NCI-H1105 (cell line): ENCODE measurements around the gene CFAP54.
"Not testable (repeated sequence)": the region's sequence is repeated elsewhere in the genome, so short reads cannot be mapped to it uniquely, and the experiment has no call there.

Experiments used
- DNase-seq: peaks from one replicate; lab custom pipeline; 2025; lab: John Stamatoyannopoulos, UW

The CFAP54 gene

DNA sequence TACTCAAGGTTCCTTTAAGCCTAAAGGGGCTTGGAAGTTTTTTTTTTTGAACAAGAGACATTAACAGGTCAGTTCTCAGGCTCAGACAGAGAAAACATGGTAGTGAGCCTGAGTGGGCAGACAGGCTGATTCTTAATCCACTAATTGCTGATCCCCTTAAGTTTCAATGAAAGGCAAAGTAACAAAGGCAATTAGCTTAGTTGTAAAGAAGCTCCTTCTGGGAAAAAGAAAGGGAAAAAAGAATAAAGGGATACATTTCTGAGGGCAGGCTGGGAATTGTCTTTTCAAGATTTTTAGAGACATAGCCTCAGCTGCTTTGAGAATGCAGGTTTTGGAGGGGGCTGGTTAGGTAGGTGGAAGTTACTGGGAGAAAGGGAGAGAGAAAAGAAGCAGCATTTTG is 133.8 kb downstream of the CFAP54 start:
- DNase-seq = no peak

DNA sequence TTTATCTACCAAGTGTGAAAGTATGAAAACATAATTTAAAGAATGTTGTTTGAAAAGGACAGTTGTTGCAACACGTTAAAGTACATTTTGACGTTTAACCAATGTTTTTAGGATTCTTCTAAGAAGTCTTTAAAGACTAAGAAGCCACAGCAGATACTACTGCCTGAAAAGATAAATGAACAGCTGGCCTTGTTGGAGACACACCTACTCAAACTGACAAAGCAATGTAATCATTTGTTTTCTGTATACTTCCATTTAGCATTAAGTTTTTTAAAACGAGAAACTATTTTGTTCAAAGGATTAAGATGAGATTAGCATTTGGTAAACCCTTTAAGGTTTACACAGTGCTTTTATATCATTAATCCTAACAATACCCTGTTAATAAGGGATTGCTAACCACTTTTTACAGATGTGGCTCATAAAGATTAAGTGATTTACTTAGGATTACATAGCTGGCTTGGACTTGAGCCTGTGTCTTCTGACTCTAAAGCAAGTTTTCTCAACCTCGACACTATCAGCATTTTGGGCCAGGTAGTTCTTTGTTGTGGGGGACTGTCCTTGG is 134.4 kb downstream of the CFAP54 start:
- no peak for DNase-seq

DNA sequence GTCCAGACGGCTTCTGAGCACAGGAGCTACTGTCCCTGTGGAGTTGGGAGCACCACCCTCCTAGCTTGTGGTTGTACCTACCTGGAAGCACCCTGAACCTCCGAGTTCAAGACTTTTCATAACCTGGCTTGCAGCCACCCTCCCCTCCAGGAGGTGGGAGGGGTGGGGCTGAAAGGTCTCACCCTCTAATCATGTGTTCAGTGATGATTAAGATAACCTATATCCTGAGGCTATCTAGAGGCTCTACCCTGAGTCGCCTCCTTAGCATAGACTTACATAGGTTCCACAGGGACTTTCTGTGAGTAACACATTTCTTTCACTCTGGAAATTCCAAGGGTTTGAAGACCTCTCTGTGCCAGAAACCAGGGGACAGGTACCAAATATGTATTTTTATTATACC is 146.5 kb downstream of the CFAP54 start:
- no peak for DNase-seq

DNA sequence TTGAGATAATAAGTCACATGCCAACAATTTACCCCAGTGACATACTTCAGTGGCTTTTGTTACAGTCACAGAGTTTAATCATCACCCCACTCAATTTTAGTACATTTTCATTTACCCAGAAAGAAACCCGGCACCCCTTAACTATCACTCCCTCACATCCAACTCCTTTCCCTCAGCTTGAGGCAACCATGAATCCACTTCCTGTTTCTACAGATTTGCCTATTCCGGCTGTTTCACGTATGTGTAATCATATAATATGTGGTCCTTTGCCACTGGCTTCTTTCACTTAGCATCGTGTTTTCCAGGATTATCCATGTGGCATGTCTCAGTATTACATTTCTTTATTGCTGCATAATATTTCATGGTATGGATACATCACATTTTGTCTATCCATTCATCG is 147.5 kb downstream of the CFAP54 start:
- no peak for DNase-seq

DNA sequence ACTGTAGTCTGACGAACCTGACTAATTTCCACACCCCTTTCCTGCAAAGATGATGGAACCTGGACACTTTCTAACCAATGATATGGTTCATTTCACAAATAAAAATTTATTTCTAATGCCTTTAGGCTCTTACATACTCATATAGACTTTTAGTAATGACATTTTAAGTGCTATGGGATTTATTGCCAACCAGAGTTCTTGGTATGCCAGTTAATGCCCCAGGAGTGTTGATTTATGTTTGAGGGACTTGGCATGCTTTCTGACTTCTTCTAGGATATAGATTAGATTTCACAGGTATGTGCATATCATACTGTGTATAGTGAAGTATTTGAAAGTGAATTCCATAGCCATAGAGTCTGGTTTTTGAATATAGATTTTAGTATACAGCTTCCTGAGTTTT is 159.5 kb downstream of the CFAP54 start:
- no peak for DNase-seq

DNA sequence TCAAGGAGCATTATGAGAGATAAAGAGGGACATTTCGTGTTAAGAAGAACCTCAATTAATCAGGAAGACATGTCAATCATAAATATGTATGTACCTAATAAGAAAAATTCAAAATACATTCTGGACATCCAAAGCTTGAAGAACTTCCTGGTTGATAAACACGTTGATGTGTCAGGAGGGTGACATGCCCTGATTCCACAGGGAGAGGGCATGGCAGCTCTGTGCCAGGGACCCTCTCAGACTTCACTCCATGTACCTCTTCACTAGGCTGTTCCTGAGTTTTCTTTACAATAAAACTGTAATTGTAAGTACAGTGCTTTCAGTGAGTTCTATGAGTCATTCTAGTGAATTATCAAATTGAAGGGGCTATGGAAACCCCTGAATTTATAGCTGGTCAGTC is 163.5 kb downstream of the CFAP54 start:
- no peak for DNase-seq

DNA sequence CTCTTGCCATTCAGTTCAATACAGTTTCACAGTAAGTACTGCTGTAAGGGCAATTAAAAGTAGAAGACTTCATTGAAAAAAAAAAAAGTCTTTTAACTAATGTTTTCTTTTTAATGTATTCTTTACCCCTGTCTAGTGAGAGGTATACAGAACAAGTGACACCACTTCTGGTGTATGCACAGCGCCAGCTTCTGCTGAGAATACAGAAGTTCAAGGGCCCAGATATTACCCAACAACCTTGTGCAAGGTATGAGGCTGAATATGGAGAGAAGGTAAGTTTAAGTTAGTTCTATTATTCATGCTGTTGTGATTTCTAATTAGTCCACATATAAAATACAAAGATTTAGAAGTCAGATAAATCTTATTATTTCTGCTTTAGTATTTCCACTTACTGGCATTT is 168.7 kb downstream of the CFAP54 start:
- DNase-seq = no peak

DNA sequence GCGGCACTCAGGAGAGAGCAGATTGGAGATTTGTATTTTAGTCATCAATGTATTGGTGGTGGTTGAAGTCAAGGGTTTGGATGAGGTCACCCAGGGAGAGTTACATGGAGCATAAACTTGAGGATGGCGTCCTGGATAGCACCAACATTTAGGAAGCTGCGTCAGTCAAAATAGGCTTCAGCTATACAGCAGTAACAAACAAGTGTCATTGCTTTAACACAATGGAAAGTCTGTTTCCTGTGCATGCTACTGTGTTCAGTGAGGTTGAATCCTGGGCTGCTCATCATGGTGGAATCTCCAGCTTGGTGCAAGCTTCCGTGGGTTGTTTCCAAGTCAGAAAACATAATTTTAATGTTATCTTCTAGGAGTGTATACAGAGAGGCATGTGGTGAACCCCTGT is 180.4 kb downstream of the CFAP54 start:
- no peak for DNase-seq

DNA sequence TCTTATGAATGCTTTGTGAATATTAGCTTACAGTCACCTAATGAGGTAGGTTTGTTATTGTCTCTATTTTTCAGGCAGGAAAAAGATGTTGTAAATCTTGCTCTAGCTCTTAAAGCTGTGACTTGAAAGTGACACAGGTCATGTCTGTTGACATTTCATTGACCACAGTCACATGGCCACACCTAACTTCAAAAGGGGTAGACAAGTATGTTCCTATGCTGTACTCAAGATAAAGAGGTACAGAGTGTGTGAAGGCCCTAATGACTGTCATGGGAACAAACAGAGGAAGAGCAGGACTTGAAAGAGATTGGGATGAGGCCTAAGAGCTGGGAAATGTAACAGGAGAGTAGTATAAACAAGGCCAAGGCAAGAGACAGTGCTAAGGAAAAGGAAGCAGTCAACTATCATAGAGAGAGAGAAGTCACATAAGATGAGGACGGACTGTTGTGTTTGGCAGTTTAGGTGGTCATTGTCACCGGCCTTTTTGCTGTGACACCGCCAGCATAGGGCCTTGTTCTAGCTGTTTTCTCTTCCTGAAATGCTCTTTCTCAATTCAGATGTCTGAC is 181.0 kb downstream of the CFAP54 start:
- no peak for DNase-seq

DNA sequence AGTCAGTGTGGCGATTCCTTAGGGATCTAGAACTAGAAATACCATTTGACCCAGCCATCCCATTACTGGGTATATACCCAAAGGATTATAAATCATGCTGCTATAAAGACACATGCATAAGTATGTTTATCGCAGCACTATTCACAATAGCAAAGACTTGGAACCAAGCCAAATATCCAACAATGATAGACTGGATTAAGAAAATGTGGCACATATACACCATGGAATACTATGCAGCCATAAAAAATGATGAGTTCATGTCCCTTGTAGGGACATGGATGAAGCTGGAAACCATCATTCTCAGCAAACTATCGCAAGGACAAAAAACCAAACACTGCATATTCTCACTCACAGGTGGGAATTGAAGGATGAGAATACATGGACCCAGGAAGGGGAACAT is 186.1 kb downstream of the CFAP54 start:
- not testable (repeated sequence) for DNase-seq

DNA sequence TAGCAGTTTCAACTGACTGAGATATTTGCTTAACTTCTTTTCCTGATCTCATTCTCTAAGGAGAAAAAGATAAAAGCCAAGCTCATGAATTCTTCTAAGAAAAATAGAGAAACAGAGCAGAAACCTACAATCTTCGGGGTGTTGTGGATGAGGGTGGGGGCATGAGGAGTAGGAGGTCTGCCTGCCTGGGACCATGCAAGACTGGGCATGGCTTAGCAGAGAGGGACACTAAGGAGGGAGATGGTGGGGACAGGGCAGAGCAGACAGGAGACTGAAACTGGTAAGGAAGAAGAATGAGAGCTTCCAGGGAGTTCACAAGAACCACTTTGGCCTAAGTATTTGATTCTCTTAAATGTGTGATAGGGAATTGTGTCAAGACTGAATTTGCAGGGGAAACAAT is 188.0 kb downstream of the CFAP54 start:
- DNase-seq = no peak

DNA sequence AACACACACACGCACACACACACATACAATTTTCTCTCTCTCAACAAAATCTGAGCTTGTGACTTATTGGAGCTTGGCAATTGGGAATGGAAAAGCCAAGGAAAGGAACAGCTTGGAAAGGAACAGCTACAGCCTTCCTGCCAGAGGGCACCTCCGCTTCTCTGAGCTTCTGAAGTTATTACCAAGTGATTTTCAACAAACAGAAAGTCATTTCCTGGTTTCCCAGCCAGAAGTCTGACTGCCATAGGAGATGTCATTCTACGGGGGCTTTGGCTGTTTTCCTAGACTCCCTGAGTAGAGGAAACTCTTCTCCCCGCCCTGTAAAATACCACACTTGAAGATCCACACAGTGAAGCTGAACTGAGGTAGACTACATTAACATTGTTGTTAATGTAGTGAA is 198.3 kb downstream of the CFAP54 start:
- DNase-seq = no peak

DNA sequence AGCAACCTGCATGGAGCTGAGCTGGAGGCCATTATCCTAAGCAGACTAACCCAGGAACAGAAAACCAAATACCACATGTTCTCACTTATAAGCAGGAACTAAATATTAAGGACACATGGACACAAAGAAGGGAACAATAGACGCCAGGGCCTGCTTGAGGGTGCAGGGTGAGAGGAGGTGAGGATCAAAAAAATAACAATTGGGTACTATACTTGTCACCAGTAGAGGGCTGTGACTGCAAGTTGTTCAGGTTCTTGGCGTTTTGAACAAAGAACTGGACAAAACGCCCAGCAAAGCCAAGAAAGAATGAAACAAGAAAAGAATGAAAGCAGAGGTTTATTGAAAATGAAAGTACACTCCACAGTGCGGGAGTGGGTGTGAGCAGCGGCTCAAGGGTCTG is 209.1 kb downstream of the CFAP54 start:
- no peak for DNase-seq

DNA sequence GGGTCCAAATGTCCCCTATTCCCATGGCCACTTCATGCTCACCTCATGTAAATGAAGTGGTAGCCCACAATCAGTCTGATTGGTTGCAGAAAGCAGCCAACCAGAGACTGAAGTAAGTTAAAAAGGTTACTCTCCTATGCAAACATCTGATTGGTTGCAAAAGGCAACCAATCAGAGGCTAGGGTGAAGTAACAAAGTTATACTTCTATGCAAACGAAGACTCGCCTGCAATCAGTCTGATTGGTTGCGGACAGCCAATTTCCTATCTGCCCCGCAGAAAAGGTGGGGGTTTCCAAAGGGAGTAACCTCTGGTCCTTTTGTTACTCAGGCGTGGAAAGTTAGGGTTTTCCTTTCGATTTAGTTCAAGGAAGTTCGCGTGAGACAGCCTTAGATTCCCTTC is 209.6 kb downstream of the CFAP54 start:
- DNase-seq = no peak

DNA sequence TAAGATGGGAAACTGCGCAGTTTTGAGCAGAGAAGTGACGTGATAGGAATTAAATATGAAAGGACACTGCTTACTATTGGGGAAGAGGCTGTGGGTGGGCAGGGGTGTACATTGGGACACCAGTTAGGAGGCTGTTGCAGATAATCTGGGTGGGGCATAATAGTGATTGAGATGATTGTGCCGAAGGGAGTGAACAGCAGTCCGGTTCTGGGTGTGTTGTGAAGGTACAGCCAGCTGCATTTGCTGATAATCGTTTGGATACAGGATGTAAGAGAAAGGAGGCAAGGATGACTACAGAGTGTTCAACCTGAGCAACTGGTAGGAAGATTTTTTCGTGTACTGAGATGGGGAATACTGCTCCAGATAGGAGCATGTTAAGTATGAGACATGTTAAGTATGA is 212.5 kb downstream of the CFAP54 start:
- no peak for DNase-seq

DNA sequence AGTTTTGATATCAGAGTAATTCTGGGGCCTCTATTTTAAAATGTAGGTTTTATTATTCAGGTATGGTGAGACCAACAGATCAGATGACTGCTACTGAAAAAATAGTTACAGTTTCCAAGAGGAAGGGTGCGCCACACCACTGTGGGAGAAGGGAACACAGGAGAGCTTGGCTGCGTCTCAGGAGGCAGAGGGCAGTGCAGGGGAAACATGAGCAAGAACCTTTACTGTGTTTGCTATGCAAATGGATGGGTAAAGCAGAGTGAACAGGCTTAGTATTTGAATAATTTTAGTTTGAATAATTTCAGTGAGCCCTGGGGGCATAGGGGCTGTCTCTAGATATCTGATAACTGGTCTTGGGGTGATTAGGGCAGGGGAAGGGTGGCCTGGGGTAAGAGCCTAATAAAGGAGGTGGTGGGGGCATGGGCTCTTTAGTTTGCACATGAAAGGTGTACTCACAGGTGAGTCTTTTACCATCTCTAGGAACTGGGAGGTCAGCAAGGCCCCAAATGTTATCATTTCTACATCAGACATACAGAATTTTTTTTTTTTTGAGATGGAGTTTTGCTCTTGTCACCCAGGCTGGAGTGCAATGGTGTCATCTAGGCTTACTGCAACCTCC is 220.9 kb downstream of the CFAP54 start:
- no peak for DNase-seq

DNA sequence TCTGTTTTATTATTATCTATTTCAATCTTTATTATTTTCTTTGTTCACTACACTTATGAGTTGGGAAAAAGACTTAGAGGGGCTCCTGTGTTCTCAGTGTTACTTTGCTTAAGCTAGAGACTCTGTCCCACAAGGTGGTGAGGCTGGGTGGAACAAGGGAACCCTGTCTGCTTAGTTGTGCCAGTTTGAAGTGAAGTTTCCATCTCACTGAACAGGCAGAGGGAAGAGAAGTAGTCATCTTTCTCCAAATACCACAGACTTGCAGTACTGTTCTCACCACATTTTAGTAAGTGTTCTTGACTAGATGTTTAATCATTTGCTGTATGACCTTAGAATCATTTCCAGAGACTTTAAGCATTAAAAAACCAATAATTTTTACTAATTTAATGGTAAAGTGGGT is 222.0 kb downstream of the CFAP54 start:
- DNase-seq = no peak

DNA sequence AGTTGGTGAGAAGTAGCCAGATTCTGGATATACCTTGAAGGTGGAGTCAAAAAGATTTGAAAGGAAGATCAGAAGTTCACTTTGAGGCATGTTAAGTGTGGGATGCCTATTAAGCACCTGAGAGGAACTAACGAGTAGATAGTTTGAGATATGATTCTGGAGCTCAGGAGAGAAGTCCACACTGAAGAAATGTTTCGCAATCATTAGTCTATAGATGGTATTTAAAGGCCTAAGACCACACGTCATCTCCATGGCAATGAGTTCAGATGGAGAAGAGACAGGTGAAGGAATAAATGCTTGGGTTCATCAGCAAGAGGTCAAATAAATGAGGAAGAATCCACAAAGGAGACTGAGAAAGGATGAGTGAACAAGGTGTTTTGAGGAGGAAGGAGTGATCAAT is 224.8 kb downstream of the CFAP54 start:
- no peak for DNase-seq

DNA sequence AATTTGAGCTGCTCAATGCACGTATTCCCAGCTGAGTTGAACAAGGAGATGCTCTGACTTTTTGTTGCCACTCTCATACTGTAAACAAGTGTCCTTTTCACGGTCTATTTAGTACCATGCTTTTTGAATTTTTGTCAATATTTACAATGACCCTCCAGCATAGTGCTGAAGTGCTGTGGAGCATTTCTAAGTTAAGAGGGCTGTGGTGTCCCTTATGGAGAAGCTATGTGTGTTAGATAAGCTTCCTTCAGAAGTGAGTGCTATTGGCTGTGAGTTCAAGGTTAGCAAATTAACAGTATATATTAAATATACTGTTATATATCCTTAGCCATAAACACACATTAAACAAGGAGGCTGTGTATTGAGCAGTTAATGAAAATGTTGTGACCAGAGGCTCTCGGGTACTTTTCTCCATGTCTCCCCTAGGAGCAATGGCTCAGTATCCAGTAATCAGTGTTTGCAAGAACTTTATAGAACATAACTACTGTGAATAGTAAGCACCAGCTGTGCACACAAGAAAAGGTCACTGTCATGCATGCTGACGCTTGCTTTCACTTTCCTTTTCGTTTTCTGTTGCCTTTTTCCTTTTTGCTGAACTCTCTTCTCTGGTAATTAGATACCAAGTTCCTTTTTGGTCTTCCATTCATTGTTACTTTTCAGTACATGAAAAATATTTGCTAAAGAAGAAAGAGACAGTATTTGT is 230.4 kb downstream of the CFAP54 start:
- peak; percentile 34 for DNase-seq

DNA sequence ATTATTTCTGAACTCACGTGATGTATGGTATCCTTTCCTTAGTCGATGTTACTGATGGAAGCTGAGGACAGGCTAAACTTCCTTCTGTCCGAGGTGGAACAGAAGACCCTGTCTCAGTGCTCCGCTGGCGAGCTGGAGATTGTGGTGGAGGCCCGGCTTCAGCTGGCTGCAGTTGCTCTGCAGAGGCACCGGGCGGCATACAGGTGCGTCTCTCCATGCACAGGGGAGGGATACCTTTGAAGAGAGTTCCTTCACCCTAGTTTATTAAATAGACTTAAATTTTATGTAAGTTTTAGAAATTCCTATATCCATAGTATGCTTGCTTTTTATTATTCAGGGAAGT is 231.0 kb downstream of the CFAP54 start:
- peak; percentile 12 for DNase-seq

DNA sequence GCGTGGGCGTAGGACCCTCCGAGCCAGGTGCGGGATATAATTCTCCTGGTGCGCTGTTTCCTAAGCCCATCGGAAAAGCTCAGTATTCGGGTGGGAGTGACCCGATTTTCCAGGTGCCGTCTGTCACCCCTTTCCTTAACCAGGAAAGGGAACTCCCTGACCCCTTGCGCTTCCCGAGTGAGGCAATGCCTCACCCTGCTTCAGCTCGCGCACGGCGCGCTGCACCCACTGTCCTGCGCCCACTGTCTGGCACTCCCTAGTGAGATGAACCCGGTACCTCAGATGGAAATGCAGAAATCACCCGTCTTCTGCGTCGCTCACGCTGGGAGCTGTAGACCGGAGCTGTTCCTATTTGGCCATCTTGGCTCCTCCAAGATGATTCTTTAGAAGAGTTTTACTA is 240.1 kb downstream of the CFAP54 start:
- not testable (repeated sequence) for DNase-seq

DNA sequence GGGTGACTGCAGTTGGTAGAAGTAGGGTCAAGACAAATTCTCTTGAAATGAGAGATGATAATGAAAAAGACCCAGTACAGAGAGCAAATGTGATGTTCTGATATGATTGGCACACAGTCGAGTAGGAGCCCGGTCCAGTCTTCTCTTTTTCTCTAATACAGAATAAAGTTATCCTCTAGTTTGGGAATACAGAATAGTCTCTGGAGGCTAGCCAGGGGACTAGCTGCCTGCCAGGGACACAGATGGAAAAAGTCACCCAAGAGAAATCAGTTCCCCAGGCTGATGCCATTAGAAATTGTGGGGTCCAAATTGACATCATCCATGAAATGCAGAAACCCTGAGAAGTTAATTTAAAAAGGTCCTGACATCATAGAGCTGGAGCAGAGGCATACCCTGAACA is 240.5 kb downstream of the CFAP54 start:
- no peak for DNase-seq

DNA sequence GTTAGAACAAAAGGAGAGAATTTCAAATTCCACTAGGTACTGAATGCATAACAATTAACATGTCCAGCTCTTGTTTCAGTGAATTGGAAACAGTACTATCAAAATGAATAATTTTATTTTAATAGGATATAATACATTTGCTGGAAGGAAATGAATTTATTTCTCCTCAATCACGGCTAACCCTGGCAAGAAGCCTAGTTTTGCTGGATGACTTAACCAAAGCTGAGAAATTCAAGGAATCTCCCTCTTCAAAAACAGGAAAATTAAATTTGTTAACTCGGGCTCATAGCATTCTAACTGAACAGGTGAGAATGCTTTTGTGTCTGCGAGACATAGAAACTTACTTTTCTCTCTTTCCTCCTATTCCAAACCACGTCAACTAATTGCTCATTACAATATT is 254.2 kb downstream of the CFAP54 start:
- no peak for DNase-seq

DNA sequence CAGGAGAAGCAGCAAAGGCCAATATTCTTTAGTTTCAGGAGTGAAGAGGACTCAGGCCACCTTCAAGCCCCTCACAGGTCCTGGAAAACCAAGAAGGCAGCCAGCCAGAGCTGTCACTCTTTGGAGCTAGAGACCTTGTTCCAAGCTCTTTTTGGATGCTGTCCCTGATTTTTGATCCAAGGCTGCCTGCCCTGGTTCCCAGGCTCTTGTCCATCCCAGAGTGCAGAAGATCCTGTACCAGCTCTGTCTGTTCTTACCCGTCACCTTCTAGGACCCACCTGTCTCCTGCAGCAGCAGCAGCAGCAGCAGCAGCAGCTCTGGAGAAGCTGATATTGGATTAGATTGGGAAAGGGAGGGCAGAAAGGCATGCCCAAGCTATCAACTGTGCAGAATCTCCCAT is 260.6 kb downstream of the CFAP54 start:
- no peak for DNase-seq
